Skin epidermis (tissue), 12 donors: ENCODE measurements around the gene FOXL2.

Experiments used
- H3K27ac ChIP-seq, 21 experiments: fragments of 200-600 bp; sonication (generic) in 11 of 21; one replicate each; pipeline ENCODE4 v1.5.0; 2020; ENCODE audit warnings: mild to moderate bottlenecking in 3 of 21, inconsistent platforms in 2 of 21, moderate library complexity in 2 of 21
- H3K4me3 ChIP-seq, 7 experiments: fragments of 200-600 bp; sonication (generic) in 2 of 7; one replicate each; pipeline ENCODE4 v1.5.0; 2020; ENCODE audit warnings: inconsistent platforms in 2 of 7, mild to moderate bottlenecking in 2 of 7, moderate library complexity in 1 of 7

FOXL2 gene

DNA sequence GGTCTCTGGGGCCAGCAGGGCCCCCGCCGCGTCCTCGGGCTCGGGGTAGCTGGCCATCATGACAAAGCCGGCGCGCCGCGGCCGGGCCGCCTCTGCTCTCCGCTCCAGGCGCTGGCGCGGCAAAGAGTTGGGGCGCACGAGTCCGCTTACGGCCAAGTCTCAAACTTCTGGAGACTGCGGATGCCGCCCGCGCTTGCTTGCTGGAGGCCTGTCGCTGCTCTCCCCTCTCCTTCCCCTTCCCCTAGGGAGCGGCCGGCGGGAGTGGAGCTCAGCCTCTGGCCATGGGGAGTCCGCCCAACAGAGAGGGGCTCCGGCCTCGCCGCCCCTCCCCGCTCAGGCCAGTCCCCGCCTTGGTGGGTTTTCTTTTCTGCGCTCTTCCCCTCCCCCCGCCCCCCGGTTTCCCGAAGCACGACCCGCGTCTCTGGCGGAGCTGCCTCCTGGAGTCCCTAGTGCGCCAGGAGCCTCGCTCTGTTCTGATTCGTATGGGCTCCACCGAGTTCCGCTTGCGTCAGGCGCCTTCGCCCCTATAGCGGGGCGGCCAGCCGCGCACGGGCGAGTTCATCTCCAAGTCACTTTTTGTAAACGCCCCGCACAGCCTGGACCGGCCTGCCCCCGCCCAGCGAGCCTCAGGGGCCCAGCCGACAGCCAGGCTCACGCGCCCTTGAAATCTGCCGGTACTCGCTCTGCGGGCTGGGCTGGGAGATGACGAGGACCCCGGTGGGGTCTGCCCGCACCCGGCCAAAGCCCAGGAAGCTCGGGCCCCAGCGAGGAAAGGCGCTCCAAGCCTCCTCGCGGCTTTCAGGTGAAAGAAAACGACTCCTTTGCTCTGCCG lies at the start of gene FOXL2, which contains the start of gene FOXL2NB:
Gene FOXL2 (minus strand): TSS at position 475 of the 832 bp plus-strand sequence. CDS start 415 bp downstream, at position 60.
Gene FOXL2NB (plus strand): TSS at position 555 of the 832 bp plus-strand sequence. CDS start 148 bp downstream, at position 703.
- Histone ChIP-seq H3K27ac (peak within 1 kb of the TSS in 3 of 21 experiments; percentile 64 to 77 (median 67)), H3K4me3 (peak within 1 kb of the TSS; percentile 21 to 46 (median 32))

DNA sequence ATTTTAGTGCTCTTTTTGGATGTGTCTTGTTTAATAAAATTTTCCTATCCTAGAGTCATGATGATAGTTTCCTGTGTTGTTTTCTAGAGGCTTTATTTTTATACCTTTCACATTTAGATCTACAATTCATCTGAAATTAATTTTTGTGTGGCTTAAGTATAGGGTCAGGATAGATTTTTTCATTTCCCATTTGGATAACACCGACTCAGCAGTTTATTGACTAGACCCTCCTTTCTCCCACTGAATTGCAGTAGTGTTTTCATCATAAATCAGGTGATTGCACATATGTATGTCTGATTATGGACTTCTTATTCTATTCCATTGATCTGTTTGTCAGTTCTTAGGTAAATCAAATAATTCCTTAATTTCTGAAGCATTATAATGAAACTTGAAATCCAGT lies 48.8 kb upstream of the FOXL2 start:
- Histone ChIP-seq H3K4me3 (no peak overlapping the region), H3K27ac (no peak overlapping the region)

DNA sequence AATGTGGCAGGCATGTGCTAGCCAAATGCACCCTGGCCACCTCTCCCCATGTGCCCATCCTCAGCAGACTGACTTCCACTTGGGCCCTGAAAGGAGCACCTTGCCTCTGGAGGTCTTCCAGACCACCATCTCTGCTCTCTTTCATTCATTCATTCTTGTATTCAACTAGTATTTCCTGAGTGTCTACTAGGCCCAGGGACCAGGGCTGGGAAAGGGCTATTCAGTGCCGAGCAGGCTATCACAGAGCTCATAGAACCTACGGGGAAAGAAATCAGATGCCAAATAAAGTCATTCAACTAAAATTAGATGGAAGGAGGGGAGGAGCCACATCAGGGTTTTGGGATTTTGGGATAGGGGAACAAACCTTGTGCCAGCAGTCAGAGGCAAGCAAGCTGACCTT lies 40.2 kb upstream of the FOXL2 start:
- Histone ChIP-seq H3K27ac (no peak overlapping the region), H3K4me3 (no peak overlapping the region)

DNA sequence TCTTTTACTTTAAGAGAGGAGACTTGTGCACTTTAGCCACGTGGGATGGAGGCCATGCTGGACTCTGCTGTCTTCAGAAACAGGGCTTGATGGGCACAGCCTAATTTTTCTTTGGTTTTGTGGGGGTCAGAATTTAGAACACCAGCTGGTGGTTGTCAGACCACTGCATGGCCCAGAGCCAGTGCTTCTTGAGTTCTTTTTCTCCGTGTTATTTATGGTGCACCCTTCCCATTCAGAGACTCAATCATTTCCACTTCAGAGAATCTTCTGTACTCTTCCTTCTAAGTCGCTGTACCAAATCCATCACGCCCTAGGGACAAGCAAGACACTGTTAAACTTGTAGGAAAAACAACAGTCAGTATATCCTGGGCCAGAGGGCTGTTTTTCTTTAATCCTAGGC lies 39.0 kb upstream of the FOXL2 start:
- Histone ChIP-seq H3K4me3 (no peak overlapping the region), H3K27ac (no peak overlapping the region)

DNA sequence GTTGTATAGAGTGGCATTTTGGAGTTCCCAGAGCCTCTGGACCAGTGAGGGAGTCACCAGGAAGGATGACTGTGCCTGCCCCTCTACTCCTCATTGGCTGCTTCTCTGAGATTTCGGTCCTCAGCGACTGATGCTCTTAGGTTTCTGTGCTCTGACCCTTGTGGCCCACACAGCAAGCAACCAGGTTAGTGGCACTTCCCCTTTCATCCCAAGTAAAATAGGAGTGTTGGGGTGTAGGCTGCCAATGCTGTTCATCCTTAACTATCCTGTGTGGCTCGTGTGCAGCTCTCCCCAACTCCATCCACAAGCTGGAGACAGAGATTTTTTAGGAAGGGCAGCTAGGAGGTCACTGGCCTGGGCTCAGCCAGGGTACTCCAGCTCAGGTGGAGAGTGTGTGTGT lies 37.9 kb upstream of the FOXL2 start:
- no peak overlapping the region for H3K27ac ChIP-seq
- H3K4me3 ChIP-seq = no peak overlapping the region

DNA sequence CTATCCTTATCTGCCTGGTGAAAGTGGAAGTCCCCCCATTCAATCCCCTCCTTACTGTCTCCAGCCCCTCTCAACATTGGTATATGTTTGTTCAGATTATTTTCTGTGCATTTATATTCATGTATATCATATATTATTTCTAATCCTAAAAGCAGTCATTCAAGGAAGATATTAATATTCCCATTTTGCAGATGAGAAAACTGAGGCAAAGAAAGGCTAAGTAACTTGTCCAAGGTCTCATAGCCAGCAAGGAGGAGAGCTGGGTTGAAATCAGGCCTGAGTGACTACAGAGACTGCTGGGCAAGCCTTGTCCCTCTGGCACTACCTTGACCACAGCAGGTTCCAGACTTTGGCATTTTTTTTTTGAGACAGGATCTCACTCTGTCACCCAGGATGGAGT lies 29.1 kb upstream of the FOXL2 start:
- H3K4me3 ChIP-seq = no peak overlapping the region
- H3K27ac ChIP-seq = no peak overlapping the region

DNA sequence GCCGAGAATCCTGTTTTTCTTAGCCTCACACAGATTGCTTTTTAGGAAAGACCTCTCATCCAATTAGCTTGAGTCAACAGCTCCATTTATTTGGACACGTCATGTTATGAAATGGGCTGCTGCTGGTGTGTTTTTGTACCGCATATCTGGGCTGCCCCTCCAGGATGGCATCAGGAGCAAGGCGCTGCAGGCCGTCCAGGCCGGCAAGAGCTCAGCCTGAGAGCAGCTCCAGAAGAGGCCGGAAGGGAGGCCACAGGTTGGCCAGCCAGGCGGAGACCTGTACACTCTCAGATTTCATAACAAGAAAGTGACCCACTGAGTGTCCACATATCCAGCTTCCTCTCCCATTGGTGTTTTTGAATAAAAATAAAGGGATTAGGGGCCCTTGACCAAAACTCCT lies 28.4 kb upstream of the FOXL2 start:
- Histone ChIP-seq H3K27ac (no peak overlapping the region), H3K4me3 (no peak overlapping the region)

DNA sequence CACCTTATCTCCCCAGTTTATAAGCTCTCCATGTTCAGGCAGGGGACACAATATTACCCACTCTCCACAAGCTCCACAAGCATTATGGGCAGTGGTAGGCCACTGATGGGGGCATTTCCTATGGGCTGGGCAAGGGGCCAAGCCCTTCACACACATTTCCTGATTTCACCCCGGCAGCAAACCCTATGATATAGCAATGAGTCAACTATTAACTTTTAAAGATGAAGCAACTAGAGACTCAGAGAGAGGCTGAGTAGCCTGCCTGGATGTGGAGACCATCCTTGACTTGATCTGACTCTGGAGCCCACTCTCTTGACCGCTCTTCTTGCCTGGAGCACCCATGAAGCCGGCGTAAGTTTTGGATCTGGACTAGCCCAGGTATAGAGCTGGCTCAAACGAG lies 27.5 kb upstream of the FOXL2 start:
- Histone ChIP-seq H3K4me3 (no peak overlapping the region), H3K27ac (no peak overlapping the region)

DNA sequence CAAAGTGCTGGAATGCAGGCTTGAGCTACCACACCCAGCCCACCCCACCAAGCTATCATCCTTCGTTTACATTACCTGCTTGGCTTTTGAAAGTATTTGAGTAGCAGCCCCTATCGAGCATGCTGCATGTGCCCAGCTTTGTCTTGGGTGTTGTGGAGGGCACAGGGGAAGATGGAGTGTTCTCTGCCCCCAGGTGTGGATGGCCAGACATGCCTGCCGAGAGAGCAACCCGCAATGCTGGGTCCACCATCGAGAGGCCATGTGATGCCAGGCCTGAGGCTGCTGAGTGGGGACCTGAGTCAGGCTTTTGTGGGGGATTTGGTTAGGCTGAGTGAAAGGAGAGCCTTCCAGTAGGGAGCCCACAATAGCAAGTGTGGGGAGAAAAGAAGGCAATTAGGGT lies 26.0 kb upstream of the FOXL2 start:
- no peak overlapping the region for H3K27ac ChIP-seq
- H3K4me3 ChIP-seq = no peak overlapping the region

DNA sequence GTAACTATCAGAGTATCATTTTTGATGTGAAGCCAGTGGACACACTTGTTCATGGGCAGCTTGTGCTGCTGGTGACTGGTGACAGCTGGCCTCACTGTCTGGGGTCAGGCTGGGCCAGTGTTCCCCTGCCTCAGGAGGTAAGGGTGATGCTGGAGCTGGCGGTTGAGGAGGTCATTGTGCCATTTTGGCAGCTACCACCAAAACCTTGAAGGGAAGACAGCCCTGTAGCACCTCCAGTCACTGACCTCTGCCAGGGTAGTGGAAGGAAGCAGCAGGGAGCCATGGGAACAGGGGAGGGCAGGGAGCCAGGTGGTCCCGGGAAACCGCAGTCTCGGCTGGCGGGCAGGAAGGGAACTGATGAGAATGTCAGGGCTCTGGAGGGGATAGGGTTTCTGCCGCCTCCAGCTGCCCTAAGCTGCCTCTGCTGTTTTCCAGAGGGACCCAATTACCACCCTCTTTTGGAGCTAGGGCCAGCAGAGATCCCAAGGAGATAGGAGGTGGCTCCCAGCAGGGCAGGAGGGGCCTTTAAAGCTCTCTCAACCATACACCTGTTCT lies 24.9 kb upstream of the FOXL2 start:
- no peak overlapping the region for H3K4me3 ChIP-seq
- H3K27ac ChIP-seq = no peak overlapping the region

DNA sequence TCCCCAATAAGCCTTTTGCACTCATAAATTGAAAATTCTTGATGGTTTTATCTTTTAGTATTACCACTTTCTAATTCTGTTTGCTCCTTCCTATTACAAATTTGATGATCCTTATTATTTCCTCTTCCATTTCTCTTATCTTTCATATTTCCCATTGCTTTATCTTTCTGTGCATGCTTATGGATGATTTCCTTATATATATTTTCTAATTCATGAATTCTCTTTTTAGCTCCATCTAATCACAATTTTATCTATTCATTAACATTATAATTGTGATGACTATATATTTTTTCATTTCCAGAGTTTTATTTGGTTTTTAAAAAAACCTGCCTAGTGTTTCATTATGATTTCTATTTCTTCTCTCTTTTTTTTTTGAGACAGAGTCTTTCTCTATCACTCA lies 18.0 kb upstream of the FOXL2 start:
- H3K4me3 ChIP-seq = no peak overlapping the region

DNA sequence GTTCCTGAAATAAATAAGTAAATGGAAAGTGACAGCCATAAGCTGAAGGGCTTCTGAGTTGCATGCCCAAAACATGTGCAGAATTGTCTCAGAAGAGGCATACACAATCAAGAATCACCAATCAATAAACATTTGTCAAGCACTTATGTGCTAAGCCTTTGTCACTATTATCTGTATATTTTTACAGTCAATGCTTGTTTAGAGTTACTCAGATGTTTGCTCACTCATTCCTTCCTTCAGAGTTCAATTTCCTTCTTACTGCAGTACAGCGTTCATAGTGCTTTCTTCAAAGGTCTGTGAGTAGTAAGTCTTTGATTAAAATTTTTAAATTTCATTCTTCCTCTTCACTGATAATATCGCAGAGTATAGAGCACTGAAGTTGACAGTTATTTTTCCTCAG lies 17.3 kb upstream of the FOXL2 start:
- H3K4me3 ChIP-seq = no peak overlapping the region
- H3K27ac ChIP-seq = no peak overlapping the region

More for the DNA sequence above, 18.0 kb upstream of the FOXL2 start:
- H3K27ac ChIP-seq = no peak overlapping the region

DNA sequence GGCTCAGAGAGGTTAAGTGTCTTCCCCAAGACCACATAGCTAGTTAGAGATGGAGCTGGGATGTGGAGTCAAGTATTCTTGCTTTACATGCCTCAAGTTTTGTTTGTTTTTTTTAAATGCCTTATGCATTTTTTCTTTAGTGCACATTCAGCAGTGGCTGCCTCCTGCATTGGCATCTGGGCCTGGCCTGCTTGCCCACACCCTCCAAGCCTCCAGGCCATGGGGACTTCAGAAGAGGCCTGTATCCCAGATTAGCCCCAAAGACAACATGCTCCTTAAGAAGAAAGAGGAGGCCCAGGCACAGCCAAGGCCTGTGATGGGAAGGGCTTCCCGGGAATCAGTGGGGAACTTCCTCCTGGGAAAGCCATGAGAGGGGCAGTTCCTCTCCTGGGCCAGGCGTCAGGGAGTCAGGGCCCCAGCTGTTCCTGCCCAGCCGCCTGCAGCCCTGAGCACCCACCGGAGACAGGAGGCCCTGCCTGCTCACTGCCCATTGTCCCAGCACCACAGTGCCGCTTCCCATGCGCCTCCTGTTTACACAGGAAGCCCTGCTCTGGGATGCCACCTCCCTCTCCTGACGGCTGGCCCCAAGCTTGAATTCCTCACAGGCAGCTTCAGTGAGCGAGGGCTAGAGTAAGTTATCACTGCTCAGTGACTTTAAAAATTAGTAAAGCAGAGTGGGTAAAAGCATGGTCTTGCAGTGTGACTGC lies 16.1 kb upstream of the FOXL2 start:
- no peak overlapping the region for H3K27ac ChIP-seq
- no peak overlapping the region for H3K4me3 ChIP-seq

DNA sequence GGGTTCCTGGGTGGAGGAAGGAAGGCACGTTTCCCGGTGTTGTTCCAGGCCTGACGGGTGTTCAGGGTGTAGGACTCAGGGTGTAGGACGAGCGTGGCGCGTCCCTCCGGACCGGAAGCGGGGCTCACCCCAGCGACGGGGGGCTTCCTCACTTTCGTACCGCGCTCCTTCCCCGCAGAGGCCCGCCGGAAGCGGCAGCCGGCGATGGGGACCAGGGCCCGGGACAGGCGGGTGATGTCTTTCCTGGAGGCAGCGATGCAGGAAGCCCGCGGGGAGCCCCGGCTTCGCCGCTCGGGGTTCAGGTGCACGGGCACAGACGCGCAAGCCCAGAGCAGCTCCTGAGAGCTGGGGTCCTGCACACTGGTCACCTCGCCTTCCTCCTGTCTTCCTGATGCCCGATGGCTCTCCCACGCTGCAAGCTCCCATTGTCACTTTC lies 13.5 kb upstream of the FOXL2 start:
- Histone ChIP-seq H3K27ac (no peak overlapping the region), H3K4me3 (no peak overlapping the region)

DNA sequence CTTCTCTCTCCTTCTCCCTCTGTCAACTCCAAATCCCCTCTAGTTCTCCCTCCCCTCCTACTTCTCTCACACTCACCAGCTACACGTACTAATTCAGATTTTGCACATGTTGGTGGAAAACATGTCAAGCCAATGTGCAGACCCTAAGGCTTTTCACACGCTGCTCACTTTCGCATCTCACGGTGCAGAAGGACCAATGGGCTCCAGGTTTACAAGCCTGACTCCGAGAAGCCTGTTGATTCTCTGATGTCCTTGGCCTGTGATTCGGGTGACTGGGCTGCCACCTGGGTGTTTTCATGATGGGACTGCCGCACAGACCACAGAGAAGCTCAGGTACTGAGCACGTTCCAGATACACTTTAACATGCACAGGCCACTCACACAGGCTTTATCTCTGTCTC lies 3.8 kb upstream of the FOXL2 start:
- Histone ChIP-seq H3K4me3 (no peak overlapping the region), H3K27ac (no peak overlapping the region)

DNA sequence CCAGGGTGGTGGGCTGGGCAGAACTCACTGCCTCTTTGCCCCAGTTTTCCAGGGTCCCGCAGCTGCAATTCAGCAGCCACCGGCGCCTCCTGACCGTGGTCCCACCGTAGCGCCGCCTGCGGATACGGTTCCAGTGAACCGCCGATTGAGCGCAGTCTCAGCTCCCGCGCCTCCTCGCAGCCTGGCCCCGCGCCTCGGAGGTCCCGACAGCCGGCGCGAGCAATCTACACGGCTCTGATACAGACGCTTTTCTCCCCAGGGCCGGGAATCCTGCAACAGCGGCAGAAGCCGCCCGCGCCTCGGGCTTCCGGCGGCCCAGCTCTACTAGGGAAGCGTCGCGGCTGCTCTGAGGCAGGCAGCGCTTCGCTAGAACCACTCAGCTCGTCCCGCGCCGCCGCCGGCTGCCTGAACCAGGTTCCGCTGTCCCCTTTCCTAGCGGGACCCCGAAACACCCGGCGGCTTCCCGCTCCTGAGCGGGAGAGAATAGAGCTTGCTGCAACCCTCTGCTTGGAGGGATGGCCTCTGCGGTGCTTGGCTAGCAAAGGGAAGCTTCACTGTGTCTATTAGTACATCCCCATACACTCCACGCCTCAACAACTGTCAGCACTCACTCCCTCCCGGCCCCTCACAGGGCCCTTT lies 3.2 kb upstream of the FOXL2 start:
- H3K4me3 ChIP-seq = peak overlapping the region in 6 of 7 experiments; percentile 3 to 9 (median 8)

DNA sequence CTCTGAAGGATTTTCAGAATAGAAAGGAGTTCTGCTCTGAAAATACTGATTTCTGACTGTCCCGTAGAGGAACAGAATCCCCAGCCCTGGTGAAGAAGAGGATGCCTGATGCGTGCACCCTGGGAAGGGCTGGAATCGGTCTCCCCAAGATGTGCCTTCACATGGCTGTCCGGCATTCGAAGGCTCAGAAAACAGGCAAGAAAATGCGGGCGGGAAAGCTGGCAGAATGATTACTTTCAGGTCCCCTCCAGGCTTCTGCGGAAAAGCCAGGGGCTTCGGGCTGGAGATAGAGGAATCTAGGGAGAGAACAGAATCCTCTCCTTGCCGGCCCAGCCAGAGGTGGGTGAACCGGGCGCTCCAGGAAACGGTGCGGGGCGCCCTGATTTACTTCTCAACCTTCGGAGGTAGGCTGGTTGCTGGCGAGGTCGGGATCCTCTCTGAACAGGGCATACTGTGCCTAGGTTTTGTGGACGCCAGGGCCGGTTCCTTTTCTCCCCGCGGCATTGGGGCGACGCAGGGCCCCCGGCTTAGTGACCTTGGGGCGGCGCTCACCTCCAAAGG lies 2.6 kb upstream of the FOXL2 start:
- H3K27ac ChIP-seq = no peak overlapping the region
- peak overlapping the region in 4 of 7 experiments; percentile 3 to 9 (median 7) for H3K4me3 ChIP-seq

More for the DNA sequence above, 3.2 kb upstream of the FOXL2 start:
- H3K27ac ChIP-seq = no peak overlapping the region

DNA sequence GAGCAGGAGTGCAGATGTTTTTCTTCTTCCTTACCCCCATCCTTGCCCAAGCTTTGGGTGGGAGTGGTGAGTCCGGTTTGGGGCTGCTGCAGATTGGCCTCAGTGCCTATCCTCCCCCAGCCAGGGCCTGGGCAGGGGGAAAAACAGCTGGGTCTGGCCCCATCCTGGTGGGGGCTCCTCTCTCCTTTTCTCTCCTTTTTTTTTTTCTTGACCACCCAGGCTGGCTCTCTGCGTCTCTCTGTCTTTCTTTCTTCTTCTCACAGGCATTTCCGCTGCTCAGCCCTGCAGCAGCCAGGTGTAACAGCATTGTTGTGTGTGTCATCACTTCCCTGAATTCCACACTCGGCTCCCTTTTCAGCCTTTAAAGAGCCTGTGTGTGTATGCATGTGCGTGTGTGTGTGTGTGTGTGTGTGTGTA lies 2.1 kb upstream of the FOXL2 start:
- H3K4me3 ChIP-seq = no peak overlapping the region
- H3K27ac ChIP-seq = no peak overlapping the region

DNA sequence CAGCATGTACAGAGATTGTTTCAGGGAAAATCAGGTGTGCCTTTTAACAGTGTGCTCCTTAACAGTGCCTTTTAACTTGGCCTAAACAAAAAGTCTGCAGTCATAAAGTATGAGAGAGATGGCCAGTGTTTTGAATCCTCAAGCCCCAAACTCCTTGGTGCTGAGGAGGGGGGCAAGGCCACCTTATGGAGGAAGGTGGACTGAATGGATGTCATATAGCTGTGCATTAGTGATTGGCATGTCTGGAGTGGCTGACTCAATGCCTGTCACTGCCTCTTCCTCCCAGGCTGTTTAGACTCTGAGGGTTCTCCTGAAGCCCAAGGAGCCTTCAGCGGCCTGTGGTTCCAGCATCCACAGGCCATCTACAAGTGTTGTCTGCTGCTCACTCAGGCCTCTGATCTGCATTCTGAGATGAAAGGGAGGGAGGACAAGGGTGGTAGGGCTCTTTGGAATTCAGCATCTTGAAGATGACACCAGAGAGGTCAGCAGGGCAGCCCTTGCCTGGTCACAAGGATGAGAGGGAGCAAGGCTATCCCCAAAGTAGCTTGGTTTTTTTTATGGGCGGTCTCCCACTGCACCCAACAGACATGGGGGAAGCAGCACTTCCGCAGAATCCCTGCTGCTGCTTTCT lies 1.5 kb upstream of the FOXL2 start:
- H3K27ac ChIP-seq = no peak overlapping the region
- H3K4me3 ChIP-seq = no peak overlapping the region
